Measurements from ENCODE around the gene ELL. TPM values are rescaled to one million over a fixed set of nuclear protein-coding genes. Genes with fewer than 3 reads are reported as not detected.

Gene ELL
- total RNA-seq, 3 donors from 2014 or later: 25.6 to 32.5 (median 28.8) TPM

DNA sequence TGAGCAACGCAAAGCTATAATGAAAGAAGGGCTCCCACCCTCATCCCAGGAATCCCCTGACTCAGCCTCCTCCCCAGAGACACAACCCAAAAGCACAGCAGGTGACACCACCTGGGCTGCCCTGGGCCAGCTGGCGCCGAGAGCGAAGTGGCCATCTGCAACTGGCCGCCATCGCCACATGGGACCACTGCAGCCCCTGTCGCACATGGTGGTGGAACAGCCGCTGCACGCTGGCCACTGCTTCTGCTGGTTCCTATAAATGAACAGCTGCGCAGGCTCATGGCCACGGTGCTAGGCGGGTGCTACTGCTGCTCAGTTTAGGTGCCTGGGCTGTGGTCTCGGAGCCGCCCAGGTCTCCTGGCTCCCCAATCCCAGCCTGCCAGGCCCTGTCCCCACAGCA is 72.3 kb downstream of the ELL start:
- peaks cover 21% of the 10 kb centered on the region for H3K36me3 Mint-ChIP-seq (ENCODE audit: insufficient read depth)
- DNase-seq (no peak), ATAC-seq (no peak)
- peaks cover 6% of the 10 kb centered on the region for H3K4me1 Mint-ChIP-seq (ENCODE audit: low read depth)
- H3K4me3 Mint-ChIP-seq: no peak overlapping the region
- H3K27me3 Mint-ChIP-seq (ENCODE audit: low read depth): no peaks in the 10 kb centered on the region
- no peaks in the 10 kb centered on the region for H3K9me3 Mint-ChIP-seq

DNA sequence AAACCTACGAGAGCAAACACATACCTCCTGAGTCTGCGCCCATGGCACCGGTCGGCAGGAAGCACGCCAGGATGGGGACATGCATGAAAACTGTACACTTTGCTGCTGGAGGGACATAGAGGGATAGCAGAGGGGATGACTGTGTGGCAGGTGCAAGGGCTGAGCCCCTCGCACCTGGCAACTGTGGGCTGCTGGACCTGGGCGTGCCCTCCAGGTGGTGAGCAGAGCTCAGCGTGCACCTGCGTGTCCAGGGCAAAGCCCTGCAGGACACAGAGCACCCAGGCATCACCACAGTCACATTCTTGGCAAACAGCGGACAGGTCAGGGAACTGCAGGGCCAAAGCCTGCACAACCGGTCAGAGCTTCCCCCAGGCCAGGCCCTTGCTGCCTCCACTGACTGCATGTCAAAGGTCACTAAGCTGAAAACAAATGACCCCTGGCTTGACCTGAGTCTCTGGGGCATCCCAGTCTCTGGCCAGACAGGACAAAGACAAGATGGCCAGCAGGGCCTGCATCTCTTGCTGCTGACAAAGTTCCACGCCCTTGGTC is 75.0 kb downstream of the ELL start:
- H3K4me1 Mint-ChIP-seq (ENCODE audit: low read depth): peaks cover 13% of the 10 kb centered on the region
- no peaks in the 10 kb centered on the region for H3K27me3 Mint-ChIP-seq (ENCODE audit: low read depth)
- H3K4me3 Mint-ChIP-seq: no peak overlapping the region
- peaks cover 21% of the 10 kb centered on the region for H3K36me3 Mint-ChIP-seq (ENCODE audit: insufficient read depth)
- H3K9me3 Mint-ChIP-seq: peaks cover 3% of the 10 kb centered on the region
- no peak for DNase-seq
- no peak for ATAC-seq

DNA sequence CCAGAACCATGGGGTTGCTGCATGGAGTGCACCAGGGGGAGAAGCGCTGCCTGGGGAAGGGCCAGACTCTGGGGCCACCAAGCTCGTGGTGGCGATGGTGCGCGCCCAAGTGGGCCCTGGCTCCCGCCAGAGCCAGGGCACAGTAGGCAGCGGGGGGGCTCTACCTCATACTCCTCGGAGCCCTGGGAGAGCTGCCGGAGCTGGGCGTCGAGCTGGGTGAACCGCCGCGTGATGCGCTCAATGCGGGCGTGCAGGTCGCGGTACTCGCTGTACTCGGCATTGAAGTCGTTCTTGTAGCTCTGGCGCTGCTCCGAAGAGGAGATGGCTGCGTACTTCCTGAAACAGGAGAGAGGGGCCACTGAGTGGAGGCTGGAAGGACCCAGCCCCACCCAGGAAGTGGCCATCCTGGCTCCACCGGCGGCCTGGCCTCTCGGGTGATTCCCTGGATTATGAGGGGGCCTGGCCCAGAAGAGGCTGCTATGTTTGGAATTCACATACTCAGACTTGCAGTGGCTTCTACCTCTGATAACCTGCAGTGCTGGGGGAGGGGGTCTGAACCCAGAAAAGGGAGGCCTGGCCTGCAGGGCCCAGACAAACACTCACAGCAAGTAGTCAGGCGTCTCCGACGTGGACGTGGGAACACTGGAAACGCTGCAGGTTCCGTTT is 75.6 kb downstream of the ELL start:
- no peak for DNase-seq
- ATAC-seq: no peak
- Mint-ChIP-seq H3K9me3 (peaks cover 3% of the 10 kb centered on the region), H3K4me1 (ENCODE audit: low read depth) (peaks cover 14% of the 10 kb centered on the region), H3K36me3 (ENCODE audit: insufficient read depth) (peaks cover 21% of the 10 kb centered on the region), H3K27me3 (ENCODE audit: low read depth) (no peaks in the 10 kb centered on the region), H3K4me3 (no peak overlapping the region)

DNA sequence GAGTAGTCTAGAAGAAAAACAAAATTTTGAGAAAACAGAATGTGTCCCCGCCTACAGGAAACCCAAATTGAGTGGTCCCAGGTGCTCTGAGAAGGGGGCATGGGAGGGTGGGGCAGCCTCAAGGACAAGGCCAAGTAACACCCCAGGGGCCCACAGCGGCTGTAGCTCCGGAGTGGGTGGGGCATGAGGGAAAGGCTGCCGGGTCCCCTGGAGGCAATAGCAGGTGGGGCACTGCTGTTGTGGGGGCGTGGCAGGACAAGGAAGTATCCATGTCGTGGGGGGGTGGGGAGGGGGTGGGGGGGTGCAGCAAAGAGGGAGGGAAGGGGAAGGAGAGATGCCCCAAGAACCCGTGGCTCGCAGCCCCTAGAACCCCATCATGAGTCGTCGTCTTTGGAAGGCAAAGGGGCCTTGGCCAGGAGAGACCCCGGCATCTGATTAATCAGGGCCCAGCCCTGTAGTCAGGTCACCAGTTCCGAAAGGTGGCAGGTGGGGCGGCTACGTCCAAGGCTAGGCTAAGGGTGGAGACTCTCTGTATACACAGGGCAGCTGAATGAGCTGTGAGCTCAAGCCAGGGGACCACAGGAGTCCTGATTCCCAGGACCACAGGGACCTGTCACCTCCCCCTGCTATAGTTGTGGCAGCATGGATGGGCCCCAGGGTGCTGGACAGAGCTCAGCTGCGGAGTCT is 76.5 kb downstream of the ELL start:
- Mint-ChIP-seq H3K4me3 (no peak overlapping the region), H3K9me3 (peaks cover 3% of the 10 kb centered on the region), H3K36me3 (ENCODE audit: insufficient read depth) (peaks cover 19% of the 10 kb centered on the region), H3K27me3 (ENCODE audit: low read depth) (no peaks in the 10 kb centered on the region), H3K4me1 (ENCODE audit: low read depth) (peaks cover 14% of the 10 kb centered on the region)
- no peak for DNase-seq
- ATAC-seq: no peak

DNA sequence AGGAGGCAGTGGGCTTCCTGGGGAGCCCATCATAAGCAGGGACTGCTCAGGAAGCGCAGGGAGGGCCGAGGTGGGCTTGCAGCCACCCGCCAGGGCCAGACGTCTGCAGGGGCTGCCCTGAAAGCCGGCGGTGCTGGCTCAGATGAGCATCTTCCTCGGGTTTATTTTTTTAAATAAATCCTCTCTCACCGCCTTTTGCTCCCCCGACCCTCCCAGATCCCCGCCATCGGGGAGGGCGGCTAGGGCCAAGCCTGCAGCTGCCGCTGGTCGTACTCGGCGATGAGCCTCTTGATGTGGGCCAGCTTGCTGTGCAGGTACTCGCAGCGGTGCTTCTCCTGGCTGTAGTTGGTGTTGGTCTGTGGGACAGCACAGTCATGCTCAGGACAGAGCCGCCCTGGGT is 77.4 kb downstream of the ELL start:
- H3K4me3 Mint-ChIP-seq: no peak overlapping the region
- DNase-seq (no peak), ATAC-seq (no peak)
- peaks cover 17% of the 10 kb centered on the region for H3K36me3 Mint-ChIP-seq (ENCODE audit: insufficient read depth)
- peaks cover 18% of the 10 kb centered on the region for H3K4me1 Mint-ChIP-seq (ENCODE audit: low read depth)
- no peaks in the 10 kb centered on the region for H3K27me3 Mint-ChIP-seq (ENCODE audit: low read depth)
- peaks cover 3% of the 10 kb centered on the region for H3K9me3 Mint-ChIP-seq

DNA sequence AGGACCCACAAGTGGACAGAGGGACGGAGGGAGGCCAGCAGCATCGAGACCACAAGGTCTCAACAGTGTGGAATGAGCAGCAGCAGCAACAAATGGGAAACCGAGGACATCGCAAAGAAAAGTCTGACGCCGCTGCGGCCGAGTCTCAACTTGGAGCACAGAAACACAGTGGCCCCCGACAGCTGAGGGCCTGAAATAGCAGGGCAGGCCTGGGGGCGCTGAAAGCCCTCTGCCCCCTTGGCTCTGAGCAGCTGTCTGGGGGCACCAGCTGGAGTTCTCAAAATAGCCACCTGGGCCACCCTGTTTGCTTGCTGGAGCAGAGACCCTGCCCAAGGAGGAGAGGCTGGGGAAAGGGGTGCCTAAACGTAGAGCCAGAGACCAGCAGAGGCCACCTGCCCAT is 78.0 kb downstream of the ELL start:
- peaks cover 18% of the 10 kb centered on the region for H3K4me1 Mint-ChIP-seq (ENCODE audit: low read depth)
- H3K36me3 Mint-ChIP-seq (ENCODE audit: insufficient read depth): peaks cover 13% of the 10 kb centered on the region
- no peaks in the 10 kb centered on the region for H3K27me3 Mint-ChIP-seq (ENCODE audit: low read depth)
- no peak for DNase-seq
- H3K4me3 Mint-ChIP-seq: no peak overlapping the region
- peaks cover 3% of the 10 kb centered on the region for H3K9me3 Mint-ChIP-seq
- ATAC-seq: no peak

DNA sequence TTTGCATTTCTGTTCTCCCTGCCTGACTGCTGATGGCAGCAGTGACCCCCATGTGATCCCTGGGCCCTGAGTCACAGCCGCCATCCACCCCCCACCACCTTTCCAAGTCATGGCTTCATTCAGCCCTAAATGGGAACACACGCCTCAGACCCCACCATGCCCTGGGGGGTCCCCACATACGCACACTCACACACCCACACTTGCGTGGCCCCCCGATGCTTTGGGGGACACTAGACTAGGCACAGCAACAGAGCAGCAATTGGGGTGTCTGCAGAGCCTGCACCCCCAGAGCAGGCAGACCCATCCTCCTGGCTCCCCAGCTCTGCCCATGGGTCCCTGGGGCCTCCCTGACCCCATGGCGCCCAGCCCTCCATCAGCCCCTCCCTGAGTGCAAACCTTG is 78.5 kb downstream of the ELL start:
- DNase-seq (no peak), ATAC-seq (no peak)
- Mint-ChIP-seq H3K27me3 (ENCODE audit: low read depth) (no peaks in the 10 kb centered on the region), H3K4me3 (no peak overlapping the region), H3K36me3 (ENCODE audit: insufficient read depth) (peaks cover 9% of the 10 kb centered on the region), H3K9me3 (peaks cover 3% of the 10 kb centered on the region), H3K4me1 (ENCODE audit: low read depth) (peaks cover 17% of the 10 kb centered on the region)

DNA sequence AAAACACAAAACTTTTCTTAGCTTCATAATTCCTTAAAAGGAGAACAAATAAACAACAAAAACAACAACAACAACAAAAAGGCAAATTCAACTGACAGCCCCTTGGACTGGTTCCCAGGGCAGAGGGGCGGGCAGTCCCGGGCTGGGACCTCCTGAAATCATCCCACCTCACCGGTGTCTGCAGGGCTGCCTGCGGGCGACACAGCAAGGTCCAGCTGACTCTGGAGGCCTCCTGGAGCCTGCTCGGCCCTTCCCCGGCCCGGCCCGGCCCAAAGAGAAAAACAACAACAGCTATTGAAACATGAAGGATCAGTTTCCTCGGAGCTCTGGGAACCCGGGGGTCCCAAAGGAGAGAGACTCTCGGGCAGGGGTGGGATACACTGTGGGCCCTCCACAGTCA is 78.9 kb downstream of the ELL start:
- peaks cover 6% of the 10 kb centered on the region for H3K36me3 Mint-ChIP-seq (ENCODE audit: insufficient read depth)
- H3K9me3 Mint-ChIP-seq: peaks cover 3% of the 10 kb centered on the region
- no peak for ATAC-seq
- H3K27me3 Mint-ChIP-seq (ENCODE audit: low read depth): no peaks in the 10 kb centered on the region
- peaks cover 16% of the 10 kb centered on the region for H3K4me1 Mint-ChIP-seq (ENCODE audit: low read depth)
- H3K4me3 Mint-ChIP-seq: no peak overlapping the region
- no peak for DNase-seq

DNA sequence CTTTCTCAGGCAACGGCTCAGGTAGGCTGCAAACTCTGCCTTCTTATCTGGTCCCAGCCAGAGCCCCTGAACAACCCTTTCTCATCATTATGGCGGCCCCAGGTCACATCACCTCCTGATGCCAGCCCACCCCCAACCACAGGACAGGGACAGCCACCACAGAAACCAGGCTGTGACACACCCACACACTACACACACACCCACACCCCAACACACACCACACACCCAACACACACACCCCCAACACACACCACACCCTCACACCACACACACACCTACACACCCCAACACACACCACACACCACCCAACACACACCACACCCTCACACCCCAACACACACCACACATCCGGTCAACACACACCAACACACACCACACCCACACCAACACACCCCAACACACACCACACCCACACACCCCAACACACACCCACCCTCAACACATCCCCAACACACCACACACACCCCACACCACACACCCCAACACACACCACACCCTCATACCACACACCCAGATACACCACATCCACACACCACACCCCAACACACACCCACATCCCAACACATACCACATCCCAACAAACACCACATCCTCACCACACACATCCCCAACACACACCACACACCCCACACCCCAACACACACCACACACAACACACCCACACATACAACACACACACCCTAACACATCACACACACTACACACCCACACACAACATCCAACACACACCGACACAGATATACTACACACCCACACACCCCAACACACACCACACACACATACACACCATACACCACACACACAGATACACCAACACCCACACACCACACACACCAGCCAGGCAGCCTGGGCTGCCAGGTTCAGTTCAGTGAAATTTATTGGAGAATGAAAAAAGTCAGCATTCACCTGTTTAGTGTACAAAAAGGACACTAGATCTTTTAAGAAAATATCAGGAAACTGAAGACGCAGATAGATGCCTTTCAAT is 79.8 kb downstream of the ELL start:
- DNase-seq (no peak), ATAC-seq (no peak)
- Mint-ChIP-seq H3K9me3 (peaks cover 3% of the 10 kb centered on the region), H3K4me1 (ENCODE audit: low read depth) (peaks cover 16% of the 10 kb centered on the region), H3K36me3 (ENCODE audit: insufficient read depth) (peaks cover 6% of the 10 kb centered on the region), H3K4me3 (no peak overlapping the region), H3K27me3 (ENCODE audit: low read depth) (no peaks in the 10 kb centered on the region)

DNA sequence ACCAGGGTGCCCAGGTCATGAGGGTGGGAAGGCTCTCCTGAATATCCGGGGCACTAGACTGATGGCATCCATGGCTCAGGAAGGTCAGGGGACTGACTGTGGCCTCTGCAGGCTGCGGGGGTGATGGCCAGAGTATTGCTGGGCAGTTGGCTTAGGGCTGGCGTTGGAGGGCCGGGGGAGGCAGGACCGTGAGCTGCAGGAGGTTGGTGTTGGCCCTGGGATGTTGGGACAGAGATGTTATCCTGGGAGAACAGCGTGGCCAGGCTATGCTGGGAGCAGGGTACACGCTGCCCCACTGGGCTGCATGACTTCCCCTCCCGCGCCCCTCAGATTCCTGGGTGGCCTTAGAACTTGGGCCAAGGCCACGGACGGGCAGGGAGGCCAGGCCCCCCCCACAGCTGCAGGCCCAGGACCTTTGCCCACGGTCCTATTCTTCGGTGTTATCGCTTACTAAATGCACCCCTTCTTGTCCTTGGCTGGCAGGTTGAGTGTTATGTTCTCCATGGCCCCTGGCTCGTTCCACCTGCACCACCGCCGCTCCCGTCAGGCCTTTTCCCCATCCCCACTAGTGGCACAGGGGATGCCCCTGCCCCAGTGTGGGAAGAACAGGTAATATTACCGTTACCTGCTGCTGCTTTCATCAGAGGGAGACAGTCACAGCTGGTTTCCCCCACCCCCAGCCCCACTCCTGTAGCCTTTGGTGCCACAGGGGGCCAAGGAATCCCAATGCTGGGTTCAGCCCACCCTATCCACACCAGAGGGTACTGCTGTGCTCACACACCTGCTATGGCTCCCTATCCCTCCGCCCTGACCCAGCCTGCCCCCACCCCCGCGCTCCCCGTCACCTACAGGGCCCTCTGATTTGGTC is 80.7 kb downstream of the ELL start:
- DNase-seq (no peak), ATAC-seq (no peak)
- H3K9me3 Mint-ChIP-seq: peaks cover 3% of the 10 kb centered on the region
- H3K4me3 Mint-ChIP-seq: no peak overlapping the region
- H3K27me3 Mint-ChIP-seq (ENCODE audit: low read depth): no peaks in the 10 kb centered on the region
- peaks cover 20% of the 10 kb centered on the region for H3K4me1 Mint-ChIP-seq (ENCODE audit: low read depth)
- peaks cover 6% of the 10 kb centered on the region for H3K36me3 Mint-ChIP-seq (ENCODE audit: insufficient read depth)

DNA sequence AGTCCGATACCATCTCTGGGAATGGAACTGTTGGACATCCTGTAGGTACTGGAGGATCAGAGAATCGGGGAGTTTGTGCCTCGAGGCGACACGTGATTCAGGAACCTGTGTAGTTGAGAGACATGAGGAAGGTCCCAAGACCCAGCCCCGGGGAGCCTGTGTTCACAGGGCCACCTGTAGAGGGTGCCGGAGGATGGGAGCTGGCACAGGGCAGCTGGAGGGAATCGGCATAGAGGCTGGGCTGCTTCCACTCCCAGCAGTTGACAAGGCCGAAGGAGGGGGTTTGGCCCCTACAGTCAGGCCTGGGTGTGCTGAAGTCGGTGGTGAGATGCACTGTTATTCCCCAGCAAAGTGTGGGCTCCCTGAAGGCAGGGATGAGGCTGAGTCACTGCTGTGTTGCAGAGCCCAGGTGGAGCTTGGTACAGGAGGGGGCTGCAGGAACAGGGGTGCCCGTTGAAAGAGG is 81.4 kb downstream of the ELL start:
- Mint-ChIP-seq H3K4me1 (ENCODE audit: low read depth) (peaks cover 22% of the 10 kb centered on the region), H3K9me3 (peaks cover 3% of the 10 kb centered on the region), H3K27me3 (ENCODE audit: low read depth) (no peaks in the 10 kb centered on the region), H3K4me3 (no peak overlapping the region), H3K36me3 (ENCODE audit: insufficient read depth) (peaks cover 6% of the 10 kb centered on the region)
- ATAC-seq (no peak), DNase-seq (no peak)

DNA sequence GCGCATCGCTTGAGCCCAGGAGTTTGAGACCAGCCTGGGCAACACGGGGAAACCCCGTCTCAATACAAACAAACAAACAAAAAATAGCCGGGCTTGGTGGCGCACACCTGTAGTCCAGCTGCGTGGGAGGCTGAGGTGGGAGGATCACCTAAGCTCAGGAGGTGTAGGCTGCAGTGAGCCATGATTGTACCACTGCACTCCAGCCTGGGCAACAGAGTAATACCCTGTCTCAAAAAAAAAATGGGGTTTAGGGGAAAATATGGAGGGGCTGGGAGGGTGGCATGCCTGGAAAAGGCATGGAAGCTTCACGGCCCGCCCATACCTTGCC is 82.0 kb downstream of the ELL start:
- Mint-ChIP-seq H3K4me1 (ENCODE audit: low read depth) (peaks cover 22% of the 10 kb centered on the region), H3K27me3 (ENCODE audit: low read depth) (no peaks in the 10 kb centered on the region), H3K9me3 (peaks cover 3% of the 10 kb centered on the region), H3K4me3 (no peak overlapping the region), H3K36me3 (ENCODE audit: insufficient read depth) (peaks cover 6% of the 10 kb centered on the region)
- DNase-seq (no peak), ATAC-seq (no peak)

DNA sequence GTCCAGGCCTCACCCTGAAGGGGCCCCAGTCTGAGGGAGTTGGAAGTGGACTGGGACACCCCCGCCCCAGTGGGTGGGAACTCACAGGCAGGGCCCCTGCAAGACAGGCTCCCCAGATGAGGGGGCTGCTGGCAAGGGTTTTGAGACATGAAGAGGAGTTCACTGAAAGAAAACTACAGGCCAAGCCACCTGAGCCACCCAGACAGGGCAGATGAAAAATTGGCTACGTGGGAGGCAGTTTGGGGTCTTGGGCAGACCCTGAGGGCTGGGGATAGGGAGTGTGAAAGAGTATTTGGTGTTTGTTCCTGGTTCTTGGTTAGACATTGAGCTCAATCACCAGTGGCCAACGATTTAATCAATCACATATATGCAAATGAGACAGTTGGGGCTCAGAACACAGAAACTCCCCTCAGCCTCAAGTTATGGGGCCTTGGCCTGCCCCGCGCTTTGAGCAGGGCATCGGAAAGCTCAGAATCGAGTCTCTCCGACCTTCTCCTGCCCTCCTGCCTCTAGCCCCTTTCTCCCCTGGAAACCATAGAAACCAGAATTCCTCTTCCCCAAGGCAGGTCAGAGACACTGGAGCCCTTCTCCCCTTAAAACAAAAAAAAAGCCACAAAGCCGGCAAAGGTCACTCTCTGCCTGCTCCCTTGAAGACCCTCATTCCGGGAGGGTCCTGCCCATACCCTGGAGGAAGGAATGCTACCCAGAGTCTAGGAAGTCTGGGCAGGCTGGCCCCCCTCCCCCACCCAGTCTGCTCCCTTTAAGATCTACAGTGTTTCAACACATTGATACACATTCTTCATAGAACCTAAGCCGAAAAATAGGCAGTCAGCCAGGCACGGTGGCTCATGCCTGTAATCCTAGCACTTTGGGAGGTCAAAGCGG is 82.6 kb downstream of the ELL start:
- peaks cover 3% of the 10 kb centered on the region for H3K9me3 Mint-ChIP-seq
- H3K27me3 Mint-ChIP-seq (ENCODE audit: low read depth): no peaks in the 10 kb centered on the region
- DNase-seq: no peak
- H3K4me3 Mint-ChIP-seq: no peak overlapping the region
- no peak for ATAC-seq
- H3K36me3 Mint-ChIP-seq (ENCODE audit: insufficient read depth): peaks cover 6% of the 10 kb centered on the region
- H3K4me1 Mint-ChIP-seq (ENCODE audit: low read depth): peaks cover 22% of the 10 kb centered on the region

Measured in activated T-cell treated with anti-CD3 and anti-CD28 coated beads, Interleukin-2, amount 50 U/mL, for 4 hours (primary cell).